ENCODE results near the gene ABLIM2.

DNA sequence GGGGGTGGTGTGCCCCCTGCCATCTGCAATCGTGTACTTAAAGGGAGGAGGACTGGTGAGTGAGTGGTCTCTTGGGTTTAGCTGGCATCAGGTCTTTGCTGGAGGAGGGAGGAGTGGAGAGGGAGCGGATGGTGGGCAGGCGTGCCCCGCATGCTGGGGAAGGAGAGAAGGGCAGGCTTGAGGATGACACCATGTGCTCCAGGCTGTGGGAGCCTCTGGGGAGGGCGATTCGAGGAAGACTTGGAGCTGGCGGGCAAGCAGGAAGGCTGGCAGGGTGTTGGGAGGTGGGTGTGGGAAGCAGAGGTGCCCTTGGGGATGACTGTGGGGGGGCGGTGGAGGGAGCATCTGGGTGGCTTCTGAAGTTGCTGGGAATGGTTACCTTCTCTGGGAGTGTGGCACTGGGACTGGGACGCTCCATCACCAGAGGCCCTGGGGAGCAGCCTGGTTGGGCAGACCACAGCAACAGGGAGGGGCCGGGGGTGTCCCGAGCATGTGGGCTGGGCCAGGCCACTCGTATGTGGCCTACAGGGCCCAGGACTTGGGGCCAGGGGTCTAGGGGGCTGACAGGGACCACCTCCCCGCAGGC lies 188.2 kb downstream of the ABLIM2 start:
- TF ChIP-seq, protein P1, sequence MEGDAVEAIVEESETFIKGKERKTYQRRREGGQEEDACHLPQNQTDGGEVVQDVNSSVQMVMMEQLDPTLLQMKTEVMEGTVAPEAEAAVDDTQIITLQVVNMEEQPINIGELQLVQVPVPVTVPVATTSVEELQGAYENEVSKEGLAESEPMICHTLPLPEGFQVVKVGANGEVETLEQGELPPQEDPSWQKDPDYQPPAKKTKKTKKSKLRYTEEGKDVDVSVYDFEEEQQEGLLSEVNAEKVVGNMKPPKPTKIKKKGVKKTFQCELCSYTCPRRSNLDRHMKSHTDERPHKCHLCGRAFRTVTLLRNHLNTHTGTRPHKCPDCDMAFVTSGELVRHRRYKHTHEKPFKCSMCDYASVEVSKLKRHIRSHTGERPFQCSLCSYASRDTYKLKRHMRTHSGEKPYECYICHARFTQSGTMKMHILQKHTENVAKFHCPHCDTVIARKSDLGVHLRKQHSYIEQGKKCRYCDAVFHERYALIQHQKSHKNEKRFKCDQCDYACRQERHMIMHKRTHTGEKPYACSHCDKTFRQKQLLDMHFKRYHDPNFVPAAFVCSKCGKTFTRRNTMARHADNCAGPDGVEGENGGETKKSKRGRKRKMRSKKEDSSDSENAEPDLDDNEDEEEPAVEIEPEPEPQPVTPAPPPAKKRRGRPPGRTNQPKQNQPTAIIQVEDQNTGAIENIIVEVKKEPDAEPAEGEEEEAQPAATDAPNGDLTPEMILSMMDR (IDR thresholded peaks at IDR 0.05 in 2 of 3, conservative IDR thresholded peaks at IDR 0.05 in 1 of 3; ENCODE audit: borderline replicate concordance in 1 of 3, insufficient read depth in 1 of 3, low read depth in 2 of 3, low read length in 2 of 3), result no peak
- no peak for TF ChIP-seq POLR2A (IDR thresholded peaks at IDR 0.05; ENCODE audit: borderline replicate concordance, extremely low read depth, insufficient read depth, insufficient read length)
- no peak for TF ChIP-seq ELF1 (IDR thresholded peaks at IDR 0.05; ENCODE audit: borderline replicate concordance, low read depth)
- TF ChIP-seq, protein P2, sequence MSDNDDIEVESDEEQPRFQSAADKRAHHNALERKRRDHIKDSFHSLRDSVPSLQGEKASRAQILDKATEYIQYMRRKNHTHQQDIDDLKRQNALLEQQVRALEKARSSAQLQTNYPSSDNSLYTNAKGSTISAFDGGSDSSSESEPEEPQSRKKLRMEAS (IDR thresholded peaks at IDR 0.05), result no peak
- no peak for TF ChIP-seq JUND (IDR thresholded peaks at IDR 0.05)
- TF ChIP-seq POLR2AphosphoS5 (IDR thresholded peaks at IDR 0.05; ENCODE audit: low read depth, low read length), result no peak
- TF ChIP-seq, protein P3, sequence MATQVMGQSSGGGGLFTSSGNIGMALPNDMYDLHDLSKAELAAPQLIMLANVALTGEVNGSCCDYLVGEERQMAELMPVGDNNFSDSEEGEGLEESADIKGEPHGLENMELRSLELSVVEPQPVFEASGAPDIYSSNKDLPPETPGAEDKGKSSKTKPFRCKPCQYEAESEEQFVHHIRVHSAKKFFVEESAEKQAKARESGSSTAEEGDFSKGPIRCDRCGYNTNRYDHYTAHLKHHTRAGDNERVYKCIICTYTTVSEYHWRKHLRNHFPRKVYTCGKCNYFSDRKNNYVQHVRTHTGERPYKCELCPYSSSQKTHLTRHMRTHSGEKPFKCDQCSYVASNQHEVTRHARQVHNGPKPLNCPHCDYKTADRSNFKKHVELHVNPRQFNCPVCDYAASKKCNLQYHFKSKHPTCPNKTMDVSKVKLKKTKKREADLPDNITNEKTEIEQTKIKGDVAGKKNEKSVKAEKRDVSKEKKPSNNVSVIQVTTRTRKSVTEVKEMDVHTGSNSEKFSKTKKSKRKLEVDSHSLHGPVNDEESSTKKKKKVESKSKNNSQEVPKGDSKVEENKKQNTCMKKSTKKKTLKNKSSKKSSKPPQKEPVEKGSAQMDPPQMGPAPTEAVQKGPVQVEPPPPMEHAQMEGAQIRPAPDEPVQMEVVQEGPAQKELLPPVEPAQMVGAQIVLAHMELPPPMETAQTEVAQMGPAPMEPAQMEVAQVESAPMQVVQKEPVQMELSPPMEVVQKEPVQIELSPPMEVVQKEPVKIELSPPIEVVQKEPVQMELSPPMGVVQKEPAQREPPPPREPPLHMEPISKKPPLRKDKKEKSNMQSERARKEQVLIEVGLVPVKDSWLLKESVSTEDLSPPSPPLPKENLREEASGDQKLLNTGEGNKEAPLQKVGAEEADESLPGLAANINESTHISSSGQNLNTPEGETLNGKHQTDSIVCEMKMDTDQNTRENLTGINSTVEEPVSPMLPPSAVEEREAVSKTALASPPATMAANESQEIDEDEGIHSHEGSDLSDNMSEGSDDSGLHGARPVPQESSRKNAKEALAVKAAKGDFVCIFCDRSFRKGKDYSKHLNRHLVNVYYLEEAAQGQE (IDR thresholded peaks at IDR 0.05; ENCODE audit: low read depth), result no peak
- TF ChIP-seq EZH2phosphoT487 (IDR thresholded peaks at IDR 0.05; ENCODE audit: borderline replicate concordance), result no peak
- TF ChIP-seq RAD21 (IDR thresholded peaks at IDR 0.05; ENCODE audit: low read depth), result no peak
- no peak for TF ChIP-seq CBX3 (IDR thresholded peaks at IDR 0.05; ENCODE audit: low read depth)
- TF ChIP-seq FOSL1 (IDR thresholded peaks at IDR 0.05; ENCODE audit: low read depth), result no peak
